ENCODE results near the gene SIAE. TPM values are rescaled to one million over a fixed set of nuclear protein-coding genes. Genes with fewer than 3 reads are reported as not detected.

SIAE gene
- total and polyA plus RNA-seq, 4 donors: 6.4 to 33.9 (median 11.3) TPM

- TF ChIP-seq ZBTB33 (IDR thresholded peaks at IDR 0.05) (no peak), NR2F2 (IDR thresholded peaks at IDR 0.05) (no peak), HNF4A (conservative IDR thresholded peaks at IDR 0.05) (no peak), CTCF (IDR thresholded peaks at IDR 0.05; ENCODE audit: low read depth, low read length, missing input control) (no peak), EGR1 (IDR thresholded peaks at IDR 0.05; ENCODE audit: low read depth in 2 of 2) (no peak), RXRA (IDR thresholded peaks at IDR 0.05) (no peak), MAX (IDR thresholded peaks at IDR 0.05) (no peak), SP1 (IDR thresholded peaks at IDR 0.05) (no peak), JUND (IDR thresholded peaks at IDR 0.05) (no peak), FOXA1 (IDR thresholded peaks at IDR 0.05) (no peak), HNF4G (IDR thresholded peaks at IDR 0.05) (no peak), TAF1 (conservative IDR thresholded peaks at IDR 0.05) (no peak), GABPA (IDR thresholded peaks at IDR 0.05 in 1 of 2, conservative IDR thresholded peaks at IDR 0.05 in 1 of 2) (no peak)
- H3K27me3 ChIP-seq (ENCODE audit: control insufficient read depth in 4 of 4, insufficient read depth in 4 of 4, low read length in 3 of 4): no peaks in the 10 kb centered on the region
- H3K4me3 ChIP-seq (ENCODE audit: low read depth in 1 of 3, low read length in 3 of 3): no peak overlapping the region
- peaks cover 14 to 62% (median 56%) of the 10 kb centered on the region in 4 donors for H3K36me3 ChIP-seq (ENCODE audit: control insufficient read depth in 4 of 4, insufficient read depth in 3 of 4, low read depth in 1 of 4, low read length in 3 of 4)
- H3K9ac ChIP-seq (ENCODE audit: low read depth in 1 of 2, low read length in 2 of 2): no peak overlapping the region
- no peak for DNase-seq (ENCODE audit: low spot score)
- WGBS: 88% methylated on average over 4 of the region's 4 CpGs
- no peaks in the 10 kb centered on the region for H3K4me1 ChIP-seq (ENCODE audit: control insufficient read depth in 4 of 4, insufficient read depth in 4 of 4, low read length in 3 of 4)
- no peaks in the 10 kb centered on the region for H3K9me3 ChIP-seq (ENCODE audit: control insufficient read depth in 4 of 4, low read length in 3 of 4)
- no peak overlapping the region for H3K27ac ChIP-seq (ENCODE audit: low read depth in 1 of 2, low read length in 2 of 2)
These were observed 43.6 kb downstream of the SIAE start for GRCh38 chr11:124629961-124630360.

- H3K27me3 ChIP-seq (ENCODE audit: control insufficient read depth in 4 of 4, insufficient read depth in 4 of 4, low read length in 3 of 4): no peaks in the 10 kb centered on the region
- H3K4me3 ChIP-seq (ENCODE audit: low read depth in 1 of 3, low read length in 3 of 3): no peak overlapping the region
- 90% methylated on average over 5 of the region's 5 CpGs for whole genome bisulfite sequencing
- H3K9ac ChIP-seq (ENCODE audit: low read depth in 1 of 2, low read length in 2 of 2): no peak overlapping the region
- H3K9me3 ChIP-seq (ENCODE audit: control insufficient read depth in 4 of 4, low read length in 3 of 4): no peaks in the 10 kb centered on the region
- H3K4me1 ChIP-seq (ENCODE audit: control insufficient read depth in 4 of 4, insufficient read depth in 4 of 4, low read length in 3 of 4): peaks cover 1 to 12% (median 9%) of the 10 kb centered on the region in 4 donors
- TF ChIP-seq ATF3 (IDR thresholded peaks at IDR 0.05) (no peak), RXRA (IDR thresholded peaks at IDR 0.05) (no peak), HNF4A (conservative IDR thresholded peaks at IDR 0.05) (no peak), TAF1 (conservative IDR thresholded peaks at IDR 0.05) (no peak), YY1 (IDR thresholded peaks at IDR 0.05) (no peak), JUND (IDR thresholded peaks at IDR 0.05) (no peak), MAX (IDR thresholded peaks at IDR 0.05) (no peak), REST (IDR thresholded peaks at IDR 0.05) (no peak), CTCF (IDR thresholded peaks at IDR 0.05; ENCODE audit: low read depth, low read length, missing input control) (no peak), FOXA2 (IDR thresholded peaks at IDR 0.05) (no peak), RAD21 (IDR thresholded peaks at IDR 0.05) (no peak), FOXA1 (IDR thresholded peaks at IDR 0.05) (no peak), SP1 (IDR thresholded peaks at IDR 0.05) (no peak), EGR1 (IDR thresholded peaks at IDR 0.05; ENCODE audit: low read depth in 2 of 2) (no peak), NR2F2 (IDR thresholded peaks at IDR 0.05) (no peak), GABPA (IDR thresholded peaks at IDR 0.05 in 1 of 2, conservative IDR thresholded peaks at IDR 0.05 in 1 of 2) (no peak), HNF4G (IDR thresholded peaks at IDR 0.05) (no peak)
- H3K27ac ChIP-seq (ENCODE audit: low read depth in 1 of 2, low read length in 2 of 2): no peak overlapping the region
- DNase-seq (ENCODE audit: low spot score): no peak
- peaks cover 10 to 47% (median 41%) of the 10 kb centered on the region in 4 donors for H3K36me3 ChIP-seq (ENCODE audit: control insufficient read depth in 4 of 4, insufficient read depth in 3 of 4, low read depth in 1 of 4, low read length in 3 of 4)
These were observed 46.0 kb downstream of the SIAE start for GRCh38 chr11:124627546-124627945.
